ENCODE measurements around the gene CLEC2D. TPM values are rescaled to one million over a fixed set of nuclear protein-coding genes. Genes with fewer than 3 reads are reported as not detected.
"Not testable (repeated sequence)": the region's sequence is repeated elsewhere in the genome, so short reads cannot be mapped to it uniquely, and the experiment has no call there.

Gene CLEC2D
- total and polyA plus RNA-seq, 10 of the 15 experiments (the other 5 are each of a cell fraction or from before 2014, with no cell fraction given): 4.6 to 29.8 (median 16.0) TPM

GRCh38 chr12:9685366-9685765 lies 15.9 kb downstream of the CLEC2D start:
- BruUV-seq (replicated peaks); intact Hi-C loops (cut with micrococcal nuclease; ENCODE audit: unreplicated experiment); H4K20me1 ChIP-seq (ENCODE audit: control insufficient read depth, insufficient read depth); H2AFZ ChIP-seq (ENCODE audit: control insufficient read depth, low read depth, low read length); H3K27ac ChIP-seq (ENCODE audit: control insufficient read depth, insufficient read depth); H3K4me3 ChIP-seq; H3K9ac ChIP-seq (ENCODE audit: control insufficient read depth, insufficient read depth, low read length); in situ Hi-C loops (cut with MboI); ATAC-seq; RAD21 ChIA-PET (ENCODE audit: unreplicated experiment); H3K4me1 ChIP-seq (ENCODE audit: control insufficient read depth, insufficient read depth, low read length); H3K27me3 ChIP-seq (replicated peaks in 1 of 2; ENCODE audit: control insufficient read depth in 2 of 2, insufficient read depth in 2 of 2, low read length in 1 of 2); DNase-seq (ENCODE audit: low read depth, low spot score); POLR2A ChIA-PET; FAIRE-seq; H3K4me2 ChIP-seq (ENCODE audit: control insufficient read depth, insufficient read depth): not testable (repeated sequence)
- peaks cover 0 to 31% of the 10 kb centered on the region in 2 experiments; a peak in 2 of 4 replicates for H3K36me3 ChIP-seq (ENCODE audit: control insufficient read depth in 2 of 2, insufficient read depth in 2 of 2, low read length in 1 of 2)
- CTCF ChIA-PET: interaction anchor here (1.4 to 5.0 kb wide), 2 partner anchors 22 to 29 kb away, joined by 4 to 24 read pairs; no protein-coding TSS in a partner anchor
- peaks cover 21% of the 10 kb centered on the region for H3K9me3 ChIP-seq (replicated peaks; ENCODE audit: control insufficient read depth, insufficient read depth, low read length)
- H3K79me2 ChIP-seq (ENCODE audit: control insufficient read depth, insufficient read depth, low read length): peaks cover 39% of the 10 kb centered on the region
- 67% methylated on average over 5 of the region's 5 CpGs for WGBS (ENCODE audit: insufficient coverage, insufficient replicate concordance, low lambda C conversion rate, missing lambda C conversion rate)
- SMC1A ChIA-PET (ENCODE audit: uncharacterized antibody, unreplicated experiment): interaction anchor here (1.4 kb wide), 1 partner anchor 23 kb away, joined by 4 read pairs; no protein-coding TSS in a partner anchor

DNA sequence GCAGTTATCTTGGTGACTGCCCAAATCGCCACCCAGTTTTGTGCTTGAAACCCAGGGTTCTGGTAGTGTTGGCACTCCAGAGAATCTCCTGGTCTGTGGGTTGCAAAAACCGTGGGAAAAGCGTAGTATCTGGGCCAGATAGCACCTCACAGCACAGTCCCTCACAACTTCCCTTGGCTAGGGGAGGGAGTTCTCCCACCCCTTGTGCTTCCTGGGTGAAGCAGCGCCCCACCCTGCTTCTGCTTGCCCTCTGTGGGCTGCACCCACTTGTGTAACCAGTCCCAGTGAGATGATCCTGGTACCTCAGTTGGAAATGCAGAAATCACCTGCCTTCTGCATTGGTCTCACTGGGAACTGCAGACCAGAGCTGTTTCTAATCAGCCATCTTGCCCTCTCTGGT lies 16.4 kb downstream of the CLEC2D start:
- Histone ChIP-seq H3K36me3 (ENCODE audit: control insufficient read depth in 2 of 2, insufficient read depth in 2 of 2, low read length in 1 of 2) (peaks cover 0 to 26% of the 10 kb centered on the region in 2 experiments; a peak in 2 of 4 replicates), H3K9ac (ENCODE audit: control insufficient read depth, insufficient read depth, low read length) (no peak overlapping the region), H3K79me2 (ENCODE audit: control insufficient read depth, insufficient read depth, low read length) (peaks cover 33% of the 10 kb centered on the region), H3K4me2 (ENCODE audit: control insufficient read depth, insufficient read depth) (no peak overlapping the region), H3K27me3 (replicated peaks in 1 of 2; ENCODE audit: control insufficient read depth in 2 of 2, insufficient read depth in 2 of 2, low read length in 1 of 2) (peaks cover 0 to 1% of the 10 kb centered on the region in 2 experiments; a peak in 2 of 4 replicates), H2AFZ (ENCODE audit: control insufficient read depth, low read depth, low read length) (no peak overlapping the region), H3K4me3 (no peak overlapping the region), H4K20me1 (ENCODE audit: control insufficient read depth, insufficient read depth) (no peaks in the 10 kb centered on the region), H3K4me1 (ENCODE audit: control insufficient read depth, insufficient read depth, low read length) (peaks cover 4% of the 10 kb centered on the region; the same call in 1 of the 2 replicates), H3K9me3 (replicated peaks; ENCODE audit: control insufficient read depth, insufficient read depth, low read length) (peaks cover 15% of the 10 kb centered on the region), H3K27ac (ENCODE audit: control insufficient read depth, insufficient read depth) (no peak overlapping the region)
- RAD21 ChIA-PET (ENCODE audit: unreplicated experiment): no interaction called here
- SMC1A ChIA-PET (ENCODE audit: uncharacterized antibody, unreplicated experiment): interaction anchor here (1.2 kb wide), 1 partner anchor 14 kb away, joined by 3 read pairs; no protein-coding TSS in a partner anchor
- DNase-seq (ENCODE audit: low read depth, low spot score): no peak
- intact Hi-C loops (cut with micrococcal nuclease; ENCODE audit: unreplicated experiment): no loop called here
- no TSS peak for BruUV-seq (replicated peaks)
- ATAC-seq: no peak
- CTCF ChIA-PET: interaction anchor here (1.4 to 5.0 kb wide), 2 partner anchors 21 to 29 kb away, joined by 4 to 24 read pairs; no protein-coding TSS in a partner anchor
- FAIRE-seq: no peak
- POLR2A ChIA-PET: no interaction called here
- WGBS (ENCODE audit: insufficient coverage, insufficient replicate concordance, low lambda C conversion rate, missing lambda C conversion rate): 89% methylated on average over 4 of the region's 4 CpGs
- in situ Hi-C loops (cut with MboI): no loop called here
- TF ChIP-seq STAT3 (IDR thresholded peaks at IDR 0.05; ENCODE audit: low read depth, low read length) (no peak), ASH2L (IDR thresholded peaks at IDR 0.05; ENCODE audit: borderline replicate concordance, low read depth) (no peak), ZSCAN29 (IDR thresholded peaks at IDR 0.05) (no peak), MYC (IDR thresholded peaks at IDR 0.05; ENCODE audit: insufficient read depth, insufficient read length, insufficient replicate concordance, low read length, severe bottlenecking) (no peak), HDGF (IDR thresholded peaks at IDR 0.05) (no peak)
- TF ChIP-seq, protein P1, sequence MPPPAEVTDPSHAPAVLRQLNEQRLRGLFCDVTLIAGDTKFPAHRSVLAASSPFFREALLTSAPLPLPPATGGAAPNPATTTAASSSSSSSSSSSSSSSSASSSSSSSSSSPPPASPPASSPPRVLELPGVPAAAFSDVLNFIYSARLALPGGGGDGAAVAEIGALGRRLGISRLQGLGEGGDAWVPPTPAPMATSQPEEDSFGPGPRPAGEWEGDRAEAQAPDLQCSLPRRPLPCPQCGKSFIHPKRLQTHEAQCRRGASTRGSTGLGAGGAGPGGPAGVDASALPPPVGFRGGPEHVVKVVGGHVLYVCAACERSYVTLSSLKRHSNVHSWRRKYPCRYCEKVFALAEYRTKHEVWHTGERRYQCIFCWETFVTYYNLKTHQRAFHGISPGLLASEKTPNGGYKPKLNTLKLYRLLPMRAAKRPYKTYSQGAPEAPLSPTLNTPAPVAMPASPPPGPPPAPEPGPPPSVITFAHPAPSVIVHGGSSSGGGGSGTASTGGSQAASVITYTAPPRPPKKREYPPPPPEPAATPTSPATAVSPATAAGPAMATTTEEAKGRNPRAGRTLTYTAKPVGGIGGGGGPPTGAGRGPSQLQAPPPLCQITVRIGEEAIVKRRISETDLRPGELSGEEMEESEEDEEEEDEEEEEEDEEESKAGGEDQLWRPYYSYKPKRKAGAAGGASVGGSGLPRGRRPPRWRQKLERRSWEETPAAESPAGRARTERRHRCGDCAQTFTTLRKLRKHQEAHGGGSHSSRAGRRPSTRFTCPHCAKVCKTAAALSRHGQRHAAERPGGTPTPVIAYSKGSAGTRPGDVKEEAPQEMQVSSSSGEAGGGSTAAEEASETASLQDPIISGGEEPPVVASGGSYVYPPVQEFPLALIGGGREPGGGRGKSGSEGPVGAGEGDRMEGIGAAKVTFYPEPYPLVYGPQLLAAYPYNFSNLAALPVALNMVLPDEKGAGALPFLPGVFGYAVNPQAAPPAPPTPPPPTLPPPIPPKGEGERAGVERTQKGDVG (CRISPR knock-in tag; IDR thresholded peaks at IDR 0.05): no peak
- TF ChIP-seq, protein P2, sequence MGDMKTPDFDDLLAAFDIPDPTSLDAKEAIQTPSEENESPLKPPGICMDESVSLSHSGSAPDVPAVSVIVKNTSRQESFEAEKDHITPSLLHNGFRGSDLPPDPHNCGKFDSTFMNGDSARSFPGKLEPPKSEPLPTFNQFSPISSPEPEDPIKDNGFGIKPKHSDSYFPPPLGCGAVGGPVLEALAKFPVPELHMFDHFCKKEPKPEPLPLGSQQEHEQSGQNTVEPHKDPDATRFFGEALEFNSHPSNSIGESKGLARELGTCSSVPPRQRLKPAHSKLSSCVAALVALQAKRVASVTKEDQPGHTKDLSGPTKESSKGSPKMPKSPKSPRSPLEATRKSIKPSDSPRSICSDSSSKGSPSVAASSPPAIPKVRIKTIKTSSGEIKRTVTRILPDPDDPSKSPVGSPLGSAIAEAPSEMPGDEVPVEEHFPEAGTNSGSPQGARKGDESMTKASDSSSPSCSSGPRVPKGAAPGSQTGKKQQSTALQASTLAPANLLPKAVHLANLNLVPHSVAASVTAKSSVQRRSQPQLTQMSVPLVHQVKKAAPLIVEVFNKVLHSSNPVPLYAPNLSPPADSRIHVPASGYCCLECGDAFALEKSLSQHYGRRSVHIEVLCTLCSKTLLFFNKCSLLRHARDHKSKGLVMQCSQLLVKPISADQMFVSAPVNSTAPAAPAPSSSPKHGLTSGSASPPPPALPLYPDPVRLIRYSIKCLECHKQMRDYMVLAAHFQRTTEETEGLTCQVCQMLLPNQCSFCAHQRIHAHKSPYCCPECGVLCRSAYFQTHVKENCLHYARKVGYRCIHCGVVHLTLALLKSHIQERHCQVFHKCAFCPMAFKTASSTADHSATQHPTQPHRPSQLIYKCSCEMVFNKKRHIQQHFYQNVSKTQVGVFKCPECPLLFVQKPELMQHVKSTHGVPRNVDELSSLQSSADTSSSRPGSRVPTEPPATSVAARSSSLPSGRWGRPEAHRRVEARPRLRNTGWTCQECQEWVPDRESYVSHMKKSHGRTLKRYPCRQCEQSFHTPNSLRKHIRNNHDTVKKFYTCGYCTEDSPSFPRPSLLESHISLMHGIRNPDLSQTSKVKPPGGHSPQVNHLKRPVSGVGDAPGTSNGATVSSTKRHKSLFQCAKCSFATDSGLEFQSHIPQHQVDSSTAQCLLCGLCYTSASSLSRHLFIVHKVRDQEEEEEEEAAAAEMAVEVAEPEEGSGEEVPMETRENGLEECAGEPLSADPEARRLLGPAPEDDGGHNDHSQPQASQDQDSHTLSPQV (IDR thresholded peaks at IDR 0.05): no peak
- TF ChIP-seq, protein P3, sequence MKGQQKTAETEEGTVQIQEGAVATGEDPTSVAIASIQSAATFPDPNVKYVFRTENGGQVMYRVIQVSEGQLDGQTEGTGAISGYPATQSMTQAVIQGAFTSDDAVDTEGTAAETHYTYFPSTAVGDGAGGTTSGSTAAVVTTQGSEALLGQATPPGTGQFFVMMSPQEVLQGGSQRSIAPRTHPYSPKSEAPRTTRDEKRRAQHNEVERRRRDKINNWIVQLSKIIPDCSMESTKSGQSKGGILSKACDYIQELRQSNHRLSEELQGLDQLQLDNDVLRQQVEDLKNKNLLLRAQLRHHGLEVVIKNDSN (IDR thresholded peaks at IDR 0.05; ENCODE audit: borderline replicate concordance, extremely low read length, insufficient read depth, low read depth, low read length): no peak

All from GM12878 (cell line).